Loucy (cell line): ENCODE measurements around the gene MAP4K1.

ENCODE experiments used
- EZH2phosphoT487 ChIP-seq: fragments of 200-600 bp; IDR thresholded peaks from 2 replicates; pipeline ENCODE4 v1.6.1; 2018; ENCODE audit warnings: antibody characterized with exemption, mild to moderate bottlenecking, moderate library complexity, borderline replicate concordance
- TF ChIP-seq, protein P1 (sequence below): fragments of 200-600 bp; sonication (generic); conservative IDR thresholded peaks from 2 replicates; pipeline ENCODE4 v1.5.1; 2014; ENCODE audit warnings: mild to moderate bottlenecking, antibody characterized with exemption, low read length

DNA sequence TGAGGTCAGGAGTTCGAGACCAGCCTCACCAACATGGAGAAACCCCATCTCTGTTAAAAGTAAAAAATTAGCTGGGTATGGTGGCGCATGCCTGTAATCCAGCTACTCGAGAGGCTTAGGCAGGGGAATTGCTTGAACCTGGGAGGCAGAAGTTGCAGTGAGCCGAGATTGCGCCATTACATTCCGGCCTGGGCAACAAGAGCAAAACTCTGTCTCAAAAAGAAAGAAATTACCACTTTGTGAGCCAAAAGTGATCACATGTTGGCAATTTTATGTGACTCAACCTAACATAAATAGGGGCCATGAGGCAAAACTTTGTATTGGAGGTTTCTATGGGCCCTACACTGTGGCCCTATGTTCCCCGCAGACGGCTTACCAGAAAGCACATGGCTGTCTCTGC, 72.2 kb downstream of the MAP4K1 start:
- TF ChIP-seq, protein P1, sequence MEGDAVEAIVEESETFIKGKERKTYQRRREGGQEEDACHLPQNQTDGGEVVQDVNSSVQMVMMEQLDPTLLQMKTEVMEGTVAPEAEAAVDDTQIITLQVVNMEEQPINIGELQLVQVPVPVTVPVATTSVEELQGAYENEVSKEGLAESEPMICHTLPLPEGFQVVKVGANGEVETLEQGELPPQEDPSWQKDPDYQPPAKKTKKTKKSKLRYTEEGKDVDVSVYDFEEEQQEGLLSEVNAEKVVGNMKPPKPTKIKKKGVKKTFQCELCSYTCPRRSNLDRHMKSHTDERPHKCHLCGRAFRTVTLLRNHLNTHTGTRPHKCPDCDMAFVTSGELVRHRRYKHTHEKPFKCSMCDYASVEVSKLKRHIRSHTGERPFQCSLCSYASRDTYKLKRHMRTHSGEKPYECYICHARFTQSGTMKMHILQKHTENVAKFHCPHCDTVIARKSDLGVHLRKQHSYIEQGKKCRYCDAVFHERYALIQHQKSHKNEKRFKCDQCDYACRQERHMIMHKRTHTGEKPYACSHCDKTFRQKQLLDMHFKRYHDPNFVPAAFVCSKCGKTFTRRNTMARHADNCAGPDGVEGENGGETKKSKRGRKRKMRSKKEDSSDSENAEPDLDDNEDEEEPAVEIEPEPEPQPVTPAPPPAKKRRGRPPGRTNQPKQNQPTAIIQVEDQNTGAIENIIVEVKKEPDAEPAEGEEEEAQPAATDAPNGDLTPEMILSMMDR: no peak
- TF ChIP-seq EZH2phosphoT487: no peak
